GM19452 (cell line): ENCODE results near the gene SLTM.
"Not testable (repeated sequence)": the region's sequence is repeated elsewhere in the genome, so short reads cannot be mapped to it uniquely, and the experiment has no call there.

Source experiments
- ATAC-seq: cut with Tn5 transposase; IDR thresholded peaks from one replicate; pipeline ENCODE4 v1.9.1; 2021; ENCODE audit not compliant: unreplicated experiment

SLTM gene

GRCh38 chr15:58929891-58930416 is 3.5 kb downstream of the SLTM start:
- ATAC-seq: no peak

GRCh38 chr15:58926823-58927222 is 6.7 kb downstream of the SLTM start:
- no peak for ATAC-seq

GRCh38 chr15:58924327-58924726 is 9.2 kb downstream of the SLTM start:
- ATAC-seq: no peak

- no peak for ATAC-seq
Observed at GRCh38 chr15:58923696-58924300, 9.7 kb downstream of the SLTM start.

GRCh38 chr15:58923284-58923683 is 10.2 kb downstream of the SLTM start:
- ATAC-seq: no peak

- no peak for ATAC-seq
Observed at GRCh38 chr15:58921267-58921790, 12.2 kb downstream of the SLTM start.

GRCh38 chr15:58920447-58920846 is 13.0 kb downstream of the SLTM start:
- ATAC-seq: not testable (repeated sequence)

- ATAC-seq: no peak
Observed at GRCh38 chr15:58919232-58919631, 14.2 kb downstream of the SLTM start.

GRCh38 chr15:58918239-58918638 is 15.2 kb downstream of the SLTM start:
- no peak for ATAC-seq

GRCh38 chr15:58917613-58918129 is 15.8 kb downstream of the SLTM start:
- ATAC-seq: not testable (repeated sequence)

- ATAC-seq: no peak
Observed at GRCh38 chr15:58916962-58917361, 16.5 kb downstream of the SLTM start.

GRCh38 chr15:58910456-58910855 is 23.0 kb downstream of the SLTM start:
- no peak for ATAC-seq

- no peak for ATAC-seq
Observed at GRCh38 chr15:58909616-58910015, 23.9 kb downstream of the SLTM start.

- no peak for ATAC-seq
Observed at GRCh38 chr15:58908550-58909309, 24.7 kb downstream of the SLTM start.

- no peak for ATAC-seq
Observed at GRCh38 chr15:58900631-58901030, 32.8 kb downstream of the SLTM start.

- ATAC-seq: no peak
Observed at GRCh38 chr15:58898150-58898680, 35.3 kb downstream of the SLTM start.

- ATAC-seq: no peak
Observed at GRCh38 chr15:58889363-58889762, 44.1 kb downstream of the SLTM start.

GRCh38 chr15:58886921-58887320 is 46.6 kb downstream of the SLTM start:
- no peak for ATAC-seq

GRCh38 chr15:58883926-58884325 is 49.6 kb downstream of the SLTM start:
- not testable (repeated sequence) for ATAC-seq

GRCh38 chr15:58882243-58882642 is 51.2 kb downstream of the SLTM start:
- no peak for ATAC-seq

- no peak for ATAC-seq
Observed at GRCh38 chr15:58880320-58880719, 53.2 kb downstream of the SLTM start.
